ENCODE measurements around the gene AMMECR1. TPM values are rescaled to one million over a fixed set of nuclear protein-coding genes. Genes with fewer than 3 reads are reported as not detected.
A peak's percentile ranks its signal among the peaks of the same experiment; 100 is the strongest.

The AMMECR1 gene
- total RNA-seq, 4 donors from 2014 or later: 1.7 to 2.5 (median 1.9) TPM

DNA sequence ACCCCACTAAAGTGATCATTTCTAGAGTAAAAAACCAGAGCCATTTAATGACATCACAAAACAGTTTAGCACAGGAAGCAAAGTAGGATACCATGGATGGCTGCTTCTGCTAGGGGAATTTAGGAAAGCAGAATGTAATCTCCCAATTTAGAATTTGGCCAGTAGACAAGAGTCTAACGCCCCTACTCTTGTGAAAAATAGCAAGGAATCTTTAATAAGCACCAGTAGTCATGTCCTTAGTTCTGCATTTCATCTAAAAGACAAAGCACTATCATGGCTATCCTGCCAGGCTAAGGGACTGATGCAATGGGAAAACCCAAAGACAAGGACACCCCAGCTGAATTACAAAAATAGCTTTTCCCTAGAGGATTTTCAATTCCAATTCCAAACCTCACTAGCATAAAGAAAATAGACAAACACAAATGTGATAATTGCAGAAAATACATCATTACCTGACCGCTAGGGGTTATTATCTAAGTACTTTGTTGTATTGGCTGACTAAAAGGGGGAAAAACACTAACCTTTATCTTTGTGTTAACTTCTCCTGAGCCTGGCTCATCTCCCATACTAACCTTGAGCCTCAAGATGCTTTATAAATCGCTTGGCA, 2.6 kb upstream of the AMMECR1 start:
- intact Hi-C loops (cut with DNase I): no loop called here
- Histone ChIP-seq H3K4me3 (no peak overlapping the region), H3K27me3 (no peaks in the 10 kb centered on the region), H3K9me3 (peaks cover 0 to under 1% (median 0%) of the 10 kb centered on the region in 4 donors), H3K4me1 (peaks cover 0 to 9% (median 6%) of the 10 kb centered on the region in 4 donors), H3K36me3 (no peaks in the 10 kb centered on the region), H3K27ac (replicated peaks in 1 of 4) (no peak overlapping the region)
- TF ChIP-seq POLR2AphosphoS5 (IDR thresholded peaks at IDR 0.05) (no peak), EP300 (IDR thresholded peaks at IDR 0.05) (no peak)
- 38% methylated on average over 3 of the region's 3 CpGs for WGBS
- DNase-seq (ENCODE audit: extremely low spot score): no peak

- WGBS: 26% methylated on average over 4 of the region's 4 CpGs
- Histone ChIP-seq H3K4me1 (peaks cover 0 to 11% (median 6%) of the 10 kb centered on the region in 4 donors), H3K36me3 (no peaks in the 10 kb centered on the region), H3K27me3 (no peaks in the 10 kb centered on the region), H3K9me3 (no peaks in the 10 kb centered on the region), H3K4me3 (peak overlapping the region; percentile 65 to 81 (median 75)), H3K27ac (replicated peaks in 1 of 4) (peak overlapping the region; percentile 47 to 84 (median 76))
- no peak for DNase-seq (ENCODE audit: extremely low spot score)
- intact Hi-C loops (cut with DNase I): no loop called here
- TF ChIP-seq POLR2AphosphoS5 (IDR thresholded peaks at IDR 0.05) (no peak), CTCF (IDR thresholded peaks at IDR 0.05) (no peak), POLR2A (IDR thresholded peaks at IDR 0.05; ENCODE audit: low read depth) (no peak), EP300 (IDR thresholded peaks at IDR 0.05) (no peak)
Observed at GRCh38 chrX:110318664-110318968, 731 bp upstream of the AMMECR1 start.

GRCh38 chrX:110317061-110317819, 645 bp downstream of the AMMECR1 start:
- Histone ChIP-seq H3K36me3 (no peaks in the 10 kb centered on the region), H3K4me1 (peaks cover 0 to 11% (median 6%) of the 10 kb centered on the region in 4 donors), H3K27ac (replicated peaks in 1 of 4) (peak overlapping the region; percentile 76 to 85 (median 82)), H3K27me3 (no peaks in the 10 kb centered on the region), H3K4me3 (peak overlapping the region; percentile 65 to 81 (median 75)), H3K9me3 (no peaks in the 10 kb centered on the region)
- intact Hi-C loops (cut with DNase I): no loop called here
- no peak for DNase-seq (ENCODE audit: extremely low spot score)
- TF ChIP-seq EP300 (IDR thresholded peaks at IDR 0.05) (no peak), CTCF (IDR thresholded peaks at IDR 0.05) (no peak)
- 54% methylated on average over 29 of the region's 40 CpGs for WGBS

- Histone ChIP-seq H3K4me1 (peaks cover 0 to 11% (median 6%) of the 10 kb centered on the region in 4 donors), H3K4me3 (peak overlapping the region; percentile 65 to 81 (median 75)), H3K27me3 (no peaks in the 10 kb centered on the region), H3K9me3 (no peaks in the 10 kb centered on the region), H3K36me3 (no peaks in the 10 kb centered on the region), H3K27ac (replicated peaks in 1 of 4) (peak overlapping the region in 1 of 4 donors; percentile 76)
- intact Hi-C loops (cut with DNase I): no loop called here
- 37% methylated on average over 12 of the region's 12 CpGs for WGBS
- DNase-seq (ENCODE audit: extremely low spot score): no peak
- TF ChIP-seq POLR2AphosphoS5 (IDR thresholded peaks at IDR 0.05) (no peak), CTCF (IDR thresholded peaks at IDR 0.05) (no peak), EP300 (IDR thresholded peaks at IDR 0.05) (no peak), POLR2A (IDR thresholded peaks at IDR 0.05; ENCODE audit: low read depth) (no peak)
Observed at GRCh38 chrX:110316351-110317060, 1.4 kb downstream of the AMMECR1 start.

DNA sequence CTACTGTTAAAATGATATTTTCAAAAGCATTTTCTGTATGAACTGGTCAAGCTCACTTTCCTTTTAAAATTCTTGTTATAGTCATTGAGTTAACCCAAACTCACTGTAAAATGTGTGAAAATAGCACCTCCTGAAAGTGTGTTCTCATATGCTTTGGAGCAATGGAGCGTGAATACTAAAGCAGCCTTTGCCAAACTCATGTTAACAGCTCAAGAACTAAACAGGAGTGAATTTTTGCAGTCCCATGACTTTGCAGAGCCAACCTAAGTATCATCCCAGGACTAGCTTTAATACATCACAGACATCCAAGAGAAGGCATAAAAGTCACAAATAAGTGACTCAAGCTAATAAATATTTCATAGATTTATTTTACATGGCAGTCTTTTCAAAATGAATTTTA, 2.3 kb downstream of the AMMECR1 start:
- TF ChIP-seq POLR2AphosphoS5 (IDR thresholded peaks at IDR 0.05) (no peak), EP300 (IDR thresholded peaks at IDR 0.05) (no peak), CTCF (IDR thresholded peaks at IDR 0.05) (no peak), POLR2A (IDR thresholded peaks at IDR 0.05; ENCODE audit: low read depth) (no peak)

More for the DNA sequence above, 2.3 kb downstream of the AMMECR1 start:
- peaks cover 0 to 11% (median 6%) of the 10 kb centered on the region in 4 donors for H3K4me1 ChIP-seq
- no peak overlapping the region for H3K4me3 ChIP-seq
- no peak for DNase-seq (ENCODE audit: extremely low spot score)
- no peak overlapping the region for H3K27ac ChIP-seq (replicated peaks in 1 of 4)
- 92% methylated on average over 1 of the region's 1 CpG for WGBS
- H3K27me3 ChIP-seq: no peaks in the 10 kb centered on the region
- no peaks in the 10 kb centered on the region for H3K9me3 ChIP-seq
- no peaks in the 10 kb centered on the region for H3K36me3 ChIP-seq
- intact Hi-C loops (cut with DNase I): no loop called here
